Measurements from ENCODE around the gene DMPK.

- TF ChIP-seq MAZ (IDR thresholded peaks at IDR 0.05; ENCODE audit: borderline replicate concordance, low read depth, low read length) (no peak), USF2 (IDR thresholded peaks at IDR 0.05; ENCODE audit: low read depth, low read length) (no peak), CTCF (conservative IDR thresholded peaks at IDR 0.05; ENCODE audit: low read depth, low read length) (no peak), POLR2A (IDR thresholded peaks at IDR 0.05; ENCODE audit: low read depth, low read length) (no peak), RAD21 (IDR thresholded peaks at IDR 0.05; ENCODE audit: low read length) (no peak), RFX5 (IDR thresholded peaks at IDR 0.05; ENCODE audit: low read depth, low read length) (no peak), CEBPB (IDR thresholded peaks at IDR 0.05; ENCODE audit: low read depth, low read length) (no peak), BHLHE40 (IDR thresholded peaks at IDR 0.05; ENCODE audit: low read depth, low read length) (no peak), FOS (IDR thresholded peaks at IDR 0.05; ENCODE audit: low read depth, low read length) (no peak), RCOR1 (IDR thresholded peaks at IDR 0.05; ENCODE audit: insufficient replicate concordance, low read length) (no peak), SMC3 (IDR thresholded peaks at IDR 0.05; ENCODE audit: low read depth, low read length) (no peak)
Measured at GRCh38 chr19:45746866-45747265, 35.4 kb downstream of the DMPK start.
